ENCODE results near the gene LAGE3. TPM values are rescaled to one million over a fixed set of nuclear protein-coding genes. Genes with fewer than 3 reads are reported as not detected.

Gene LAGE3
- total and polyA plus RNA-seq, 2 of the 8 experiments (the other 6 are each of a cell fraction or from before 2014, with no cell fraction given), result 44.5 to 102 TPM

- H4K8ac ChIP-seq (ENCODE audit: extremely low read depth, insufficient read depth, low read length), result no peak overlapping the region
- H3K9me3 ChIP-seq (ENCODE audit: insufficient read depth in 2 of 2, low read depth in 1 of 2, low read length in 1 of 2), result no peaks in the 10 kb centered on the region
- POLR2A ChIA-PET (ENCODE audit: partially characterized antibody), result interaction anchor here (1.1 to 1.2 kb wide), 2 partner anchors 10 kb away, joined by 4 read pairs; partner anchors contain the start of gene PLXNA3
- no peak overlapping the region for H3K4me3 ChIP-seq (ENCODE audit: extremely low read depth in 1 of 4, insufficient read depth in 2 of 4, low read depth in 3 of 4, low read length in 4 of 4)
- no peak for DNase-seq (ENCODE audit: low read depth in 1 of 2, low spot score in 2 of 2)
- no peaks in the 10 kb centered on the region for H3K27me3 ChIP-seq (replicated peaks in 1 of 4; ENCODE audit: control insufficient read depth in 3 of 4, extremely low read depth in 1 of 4, insufficient read depth in 3 of 4, low read length in 3 of 4)
- H4K5ac ChIP-seq (ENCODE audit: insufficient read length, low read depth, low read length), result no peak overlapping the region
- CTCF ChIA-PET (ENCODE audit: partially characterized antibody), result no interaction called here
- TF ChIP-seq POLR2A (IDR thresholded peaks at IDR 0.05; ENCODE audit: control extremely low read depth in 1 of 2, low read depth in 2 of 2, low read length in 2 of 2) (no peak), EGR1 (IDR thresholded peaks at IDR 0.05; ENCODE audit: borderline replicate concordance, low read depth, low read length) (no peak), SIX5 (IDR thresholded peaks at IDR 0.05; ENCODE audit: low read depth, low read length) (no peak), NRF1 (IDR thresholded peaks at IDR 0.05; ENCODE audit: low read depth, low read length) (no peak), SP1 (IDR thresholded peaks at IDR 0.05; ENCODE audit: low read depth, low read length) (no peak), PHF8 (conservative IDR thresholded peaks at IDR 0.05; ENCODE audit: low read depth, low read length) (no peak)
- no peak overlapping the region for H3K56ac ChIP-seq (replicated peaks; ENCODE audit: insufficient read length, low read depth, low read length)
- no peak for FAIRE-seq
- H2BK5ac ChIP-seq (ENCODE audit: low read depth, low read length), result no peak overlapping the region
- no peak overlapping the region for H2BK15ac ChIP-seq (ENCODE audit: low read length)
- no peak overlapping the region for H3K9ac ChIP-seq (replicated peaks in 1 of 4; ENCODE audit: extremely low read depth in 1 of 4, low read depth in 3 of 4, low read length in 3 of 4)
- H3K4me2 ChIP-seq (ENCODE audit: insufficient read depth in 1 of 2, low read depth in 2 of 2, low read length in 2 of 2), result no peak overlapping the region
- no peak overlapping the region for H2AFZ ChIP-seq (ENCODE audit: low read length)
- no peak overlapping the region for H2AK5ac ChIP-seq (ENCODE audit: low read depth, low read length)
- no peak overlapping the region for H2BK12ac ChIP-seq (ENCODE audit: low read depth, low read length)
- H3K14ac ChIP-seq (ENCODE audit: insufficient read length), result no peak overlapping the region
- H3K27ac ChIP-seq (ENCODE audit: low read depth, low read length), result no peak overlapping the region
- H3K36me3 ChIP-seq (ENCODE audit: control insufficient read depth in 2 of 4, insufficient read depth in 4 of 4, low read length in 3 of 4), result peaks cover 0 to 37% (median 5%) of the 10 kb centered on the region in 4 experiments; a peak in 5 of 8 replicates
- H3K23me2 ChIP-seq (ENCODE audit: low read depth, low read length), result no peaks in the 10 kb centered on the region
- no peak overlapping the region for H3K23ac ChIP-seq (ENCODE audit: insufficient read length)
- H2BK120ac ChIP-seq (replicated peaks; ENCODE audit: low read depth, low read length), result no peak overlapping the region
- H4K91ac ChIP-seq (replicated peaks; ENCODE audit: insufficient read length, low read length), result no peak overlapping the region
- H2BK20ac ChIP-seq (ENCODE audit: low read length), result no peak overlapping the region
- WGBS, 2 experiments (ENCODE audit: extremely low coverage in 1 of 2, insufficient coverage in 1 of 2, insufficient read length in 1 of 2, insufficient replicate concordance in 2 of 2, low coverage in 1 of 2, low lambda C conversion rate in 2 of 2, missing lambda C conversion rate in 1 of 2), result 100% methylated on average over 1 of the region's 23 CpGs; no CpG with 5 or more reads in 1 of the 2 experiments
- no peak overlapping the region for H3K18ac ChIP-seq (ENCODE audit: extremely low read depth, low read length)
- H3K79me2 ChIP-seq (ENCODE audit: control insufficient read depth in 1 of 2, insufficient read depth in 2 of 2, low read length in 2 of 2), result no peaks in the 10 kb centered on the region
- H3K4ac ChIP-seq (replicated peaks; ENCODE audit: insufficient read length, low read depth, low read length), result no peak overlapping the region
- H4K20me1 ChIP-seq (replicated peaks in 1 of 2; ENCODE audit: control insufficient read depth in 1 of 2, insufficient read depth in 2 of 2, low read length in 2 of 2), result no peaks in the 10 kb centered on the region
- H3K79me1 ChIP-seq (ENCODE audit: low read depth, low read length), result no peaks in the 10 kb centered on the region
- H3K4me1 ChIP-seq (replicated peaks in 1 of 4; ENCODE audit: control insufficient read depth in 3 of 4, insufficient read depth in 4 of 4, low read length in 3 of 4), result no peaks in the 10 kb centered on the region
These were observed 10.9 kb downstream of the LAGE3 start for GRCh38 chrX:154468217-154468616.
